Neural progenitor cell (in vitro differentiated cells): ENCODE measurements around the gene RPL39L.

Experiments
- CTCF ChIP-seq: fragments of 200-600 bp; sonication (generic); IDR thresholded peaks from 2 replicates; pipeline ENCODE4 v1.5.1; 2017; ENCODE audit warnings: antibody characterized with exemption, mild to moderate bottlenecking
- EZH2 ChIP-seq: fragments of 200-600 bp; sonication (generic); IDR thresholded peaks from 2 replicates; pipeline ENCODE4 v1.6.1; 2017; ENCODE audit warnings: antibody characterized with exemption, mild to moderate bottlenecking, moderate library complexity
- EZH2phosphoT487 ChIP-seq: fragments of 200-600 bp; sonication (generic); IDR thresholded peaks from 2 replicates; pipeline ENCODE4 v1.6.1; 2017; ENCODE audit warnings: antibody characterized with exemption

DNA sequence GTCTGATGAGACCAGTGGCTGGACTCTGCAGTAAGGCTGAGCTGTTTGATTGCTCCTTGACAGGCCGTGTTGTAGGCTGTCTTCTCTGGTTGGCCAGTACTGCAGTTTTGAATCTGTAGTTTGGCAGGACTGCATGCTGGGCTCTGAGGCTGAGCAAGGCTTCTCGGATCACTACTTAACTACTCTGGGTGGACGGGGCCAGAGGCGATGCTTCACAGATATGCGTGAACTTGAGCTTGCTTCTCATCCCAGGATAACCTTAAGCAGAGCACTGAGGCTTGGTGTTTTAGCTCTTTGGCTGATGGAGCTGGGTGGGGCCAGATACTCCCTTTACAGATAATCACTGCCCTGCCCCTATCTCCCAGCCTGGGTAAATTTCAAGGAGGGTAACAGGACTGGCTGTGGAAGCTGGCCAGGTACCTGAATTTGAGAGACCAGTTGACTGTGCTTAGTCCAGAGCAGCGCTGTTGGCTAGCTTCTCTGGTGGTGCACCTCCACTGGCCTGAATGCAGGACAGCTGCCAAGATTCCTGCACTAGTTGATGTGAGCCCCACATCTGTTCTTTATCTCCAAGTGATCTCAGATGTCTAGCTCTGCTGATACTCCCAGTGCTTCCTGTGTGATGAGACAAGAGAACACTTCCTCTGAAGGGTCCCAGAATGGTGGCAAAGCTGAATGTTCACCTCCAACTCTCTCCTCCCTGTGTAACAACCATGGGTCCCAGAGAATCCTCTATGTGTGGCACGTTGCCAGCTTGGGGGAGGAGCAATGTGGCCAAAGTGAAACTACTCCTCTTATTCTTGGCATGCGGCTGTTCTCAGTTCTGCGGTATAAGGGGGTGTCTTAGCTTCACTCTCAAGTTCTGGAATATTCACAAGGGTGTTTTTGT is 37.9 kb downstream of the RPL39L start:
- TF ChIP-seq CTCF (no peak), EZH2 (no peak), EZH2phosphoT487 (no peak)
